NCI-H2171 treated with DMSO at 0.1 percent for 48 hours (cell line): ENCODE data around the gene FAM13C.
"Not testable (repeated sequence)": the region's sequence is repeated elsewhere in the genome, so short reads cannot be mapped to it uniquely, and the experiment has no call there.

Experiments used
- DNase-seq: peaks from one replicate; lab custom pipeline; 2025; lab: John Stamatoyannopoulos, UW

Gene FAM13C

DNA sequence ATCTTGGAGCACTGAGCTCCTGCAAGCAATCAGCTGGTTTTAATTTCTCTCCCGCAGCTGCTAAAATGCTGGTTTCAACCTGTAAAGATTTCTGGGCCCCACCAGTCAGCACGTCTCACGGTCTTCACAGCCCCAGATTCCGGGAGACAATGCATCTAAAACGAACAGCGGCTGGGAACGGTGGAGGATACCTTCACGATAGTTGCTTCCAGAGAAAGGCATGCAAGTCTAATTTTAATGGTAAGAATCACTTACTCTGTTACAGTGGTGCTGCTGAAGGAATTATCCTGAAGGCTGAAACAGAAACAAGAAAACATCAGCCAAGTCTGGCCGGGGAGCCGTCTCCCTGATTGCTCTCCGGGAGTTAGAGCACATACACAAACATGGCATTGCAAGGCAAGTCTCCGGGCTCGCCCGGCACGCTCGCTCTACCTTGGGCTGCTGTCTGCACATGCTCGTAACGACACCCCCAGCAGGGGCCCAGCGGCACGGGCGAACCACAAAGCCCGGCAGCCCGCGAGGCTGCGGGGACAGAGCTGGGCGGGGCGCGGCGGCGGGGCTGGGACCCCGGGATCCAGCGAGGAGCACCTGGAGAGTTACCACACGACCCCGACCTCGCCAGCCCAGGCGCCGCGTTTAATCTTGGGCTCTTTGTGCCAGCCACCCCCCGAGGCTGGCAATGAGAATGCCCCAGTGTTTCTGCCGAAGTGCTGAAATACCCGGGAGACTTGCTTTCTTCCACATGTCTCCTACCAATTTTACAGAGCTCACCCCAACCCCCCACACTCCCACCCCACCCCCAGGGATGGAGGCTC is at the start of gene FAM13C:
FAM13C (minus strand) TSS at position 406 of the 815 bp plus-strand sequence; CDS start at position 317, 89 bp downstream.
- peak; percentile 18 for DNase-seq

GRCh38 chr10:59405235-59405634 is 42.9 kb upstream of the FAM13C start:
- DNase-seq: no peak

DNA sequence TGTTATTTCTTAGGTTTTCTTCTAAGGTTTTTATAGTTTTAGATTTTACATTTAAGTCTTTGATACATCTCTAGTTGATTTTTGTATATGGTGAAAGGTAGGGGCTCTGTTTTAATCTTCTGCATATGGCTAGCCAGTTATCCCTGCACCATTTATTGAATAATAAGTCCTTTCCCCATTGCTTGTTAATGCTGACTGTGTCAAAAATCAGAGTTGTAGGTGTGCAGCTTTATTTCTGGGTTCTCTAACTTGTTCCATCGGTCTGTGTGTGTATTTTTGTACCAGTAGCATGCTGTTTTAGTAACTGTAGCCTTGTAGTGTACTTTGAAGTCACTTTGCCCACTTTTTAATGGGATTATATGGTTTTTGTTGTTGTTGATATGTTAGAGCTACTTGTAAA is 37.9 kb upstream of the FAM13C start:
- no peak for DNase-seq

GRCh38 chr10:59399329-59399728 is 37.0 kb upstream of the FAM13C start:
- not testable (repeated sequence) for DNase-seq

- DNase-seq: no peak
Measured at GRCh38 chr10:59397961-59398360, 35.6 kb upstream of the FAM13C start.

- DNase-seq: no peak
Measured at GRCh38 chr10:59395984-59396383, 33.6 kb upstream of the FAM13C start.

GRCh38 chr10:59393349-59393748 is 31.0 kb upstream of the FAM13C start:
- no peak for DNase-seq

- no peak for DNase-seq
Measured at GRCh38 chr10:59391060-59391459, 28.7 kb upstream of the FAM13C start.

GRCh38 chr10:59388671-59388976 is 26.3 kb upstream of the FAM13C start:
- DNase-seq: no peak

DNA sequence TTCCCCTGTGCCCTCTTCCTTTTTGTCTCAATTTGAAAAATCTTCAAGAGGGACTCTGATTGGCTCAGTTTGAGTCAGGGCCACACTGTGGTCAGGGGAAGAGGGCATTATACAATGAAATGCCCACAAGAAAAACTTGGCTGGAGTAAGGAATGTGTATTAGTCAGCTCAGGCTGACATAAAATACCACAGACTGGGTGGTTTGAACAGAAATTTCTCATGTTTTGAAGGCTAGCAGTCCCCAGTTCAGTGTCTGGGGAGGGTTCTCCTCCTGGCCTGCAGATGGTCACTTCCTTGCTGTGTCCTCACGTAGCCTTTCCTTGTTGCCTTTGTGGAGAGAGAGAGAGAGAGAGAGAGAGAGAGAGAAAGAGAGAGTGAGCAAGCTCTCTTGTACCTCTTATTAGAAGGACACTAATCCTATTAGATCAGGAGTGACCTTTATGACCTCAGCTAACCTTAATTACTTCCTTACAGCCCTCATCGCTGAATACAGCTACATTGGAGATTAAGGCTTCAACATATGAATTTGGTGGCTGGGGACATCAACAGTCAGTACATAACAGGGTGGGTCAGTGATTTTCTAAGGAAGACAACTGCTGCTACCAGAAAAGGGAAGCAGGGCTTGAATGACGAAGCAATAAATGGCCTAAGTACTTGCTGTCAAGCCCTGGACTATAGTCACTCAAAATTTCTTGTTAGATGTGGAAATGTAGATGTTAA is 25.8 kb upstream of the FAM13C start:
- DNase-seq: no peak

- no peak for DNase-seq
Measured at GRCh38 chr10:59384761-59385160, 22.4 kb upstream of the FAM13C start.

GRCh38 chr10:59383908-59384307 is 21.6 kb upstream of the FAM13C start:
- no peak for DNase-seq

DNA sequence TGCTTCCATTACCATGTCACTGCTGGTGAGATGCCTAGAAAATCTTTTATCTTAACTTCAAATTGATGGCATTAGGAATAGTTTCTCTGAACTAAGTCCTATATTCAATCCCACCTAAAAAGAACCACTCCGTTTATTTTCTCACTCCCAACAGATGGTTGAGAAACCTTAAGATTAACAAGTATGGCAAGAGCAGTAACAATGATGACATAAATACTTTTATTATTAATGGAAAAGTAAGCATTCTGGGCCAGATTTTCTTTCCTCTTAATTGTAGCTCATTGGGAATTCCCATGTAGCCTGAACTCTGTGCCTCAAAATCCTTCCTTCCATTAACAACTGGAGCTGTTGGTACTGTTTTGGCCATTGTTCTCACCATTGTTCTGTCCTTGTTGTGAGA is 21.1 kb upstream of the FAM13C start:
- DNase-seq: no peak

DNA sequence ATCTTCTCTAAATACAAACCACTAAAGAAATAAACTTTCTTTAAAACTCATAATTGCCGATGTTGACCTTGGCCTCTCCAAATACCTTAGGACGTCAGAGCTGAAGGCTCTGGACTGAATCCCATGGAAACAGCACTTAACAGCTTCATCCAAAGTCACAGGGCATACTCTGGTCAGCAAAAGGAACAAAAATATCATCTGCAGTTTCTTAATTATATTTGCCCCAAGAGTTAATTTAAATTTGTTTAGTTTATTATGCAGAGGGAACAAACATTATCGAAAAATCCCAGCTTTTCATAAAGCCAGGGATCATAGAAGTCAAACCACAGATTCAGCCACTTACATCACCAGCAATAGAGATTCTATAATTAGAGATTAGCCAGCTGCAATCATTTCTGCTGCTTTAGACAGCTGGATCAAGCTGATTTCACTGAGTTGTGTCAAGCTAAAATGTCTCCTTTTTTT is 20.5 kb upstream of the FAM13C start:
- DNase-seq: no peak

DNA sequence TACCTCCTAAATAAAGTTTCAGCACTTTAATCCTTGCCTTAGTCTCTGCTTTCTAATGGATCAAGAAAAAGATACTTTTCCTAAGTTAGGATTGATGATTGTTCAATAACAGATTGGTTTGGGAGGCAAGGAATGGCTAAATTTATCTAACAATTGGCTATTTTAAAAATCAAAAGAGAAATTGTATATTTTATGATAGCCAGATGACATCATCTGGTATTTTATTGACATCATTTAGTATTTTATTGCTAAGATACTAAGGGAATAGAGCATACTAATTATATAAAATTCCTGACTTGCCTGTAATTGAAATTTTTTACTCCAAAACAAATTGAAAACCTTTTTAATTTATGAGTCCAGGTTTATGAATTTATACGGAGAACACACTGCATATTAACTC is 19.3 kb upstream of the FAM13C start:
- no peak for DNase-seq

DNA sequence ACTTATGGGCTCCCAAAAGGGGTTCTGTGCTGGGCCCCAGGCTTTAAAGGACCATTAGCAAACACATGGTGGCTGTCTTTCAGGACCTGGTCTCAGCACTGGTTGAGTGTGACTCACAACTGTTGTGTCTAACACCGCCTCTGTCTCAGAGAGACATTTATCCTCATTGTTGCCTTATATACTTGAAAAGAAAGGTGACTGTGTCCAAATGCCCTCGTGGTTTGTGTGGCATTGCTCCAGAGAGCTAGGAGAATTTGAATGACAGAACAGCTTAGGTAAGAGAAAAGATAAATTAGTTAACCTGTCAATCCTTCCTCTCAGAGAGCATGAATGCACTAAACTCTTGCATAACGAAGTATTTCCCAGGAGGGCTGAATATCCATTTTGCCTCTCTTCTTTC is 14.5 kb upstream of the FAM13C start:
- no peak for DNase-seq

DNA sequence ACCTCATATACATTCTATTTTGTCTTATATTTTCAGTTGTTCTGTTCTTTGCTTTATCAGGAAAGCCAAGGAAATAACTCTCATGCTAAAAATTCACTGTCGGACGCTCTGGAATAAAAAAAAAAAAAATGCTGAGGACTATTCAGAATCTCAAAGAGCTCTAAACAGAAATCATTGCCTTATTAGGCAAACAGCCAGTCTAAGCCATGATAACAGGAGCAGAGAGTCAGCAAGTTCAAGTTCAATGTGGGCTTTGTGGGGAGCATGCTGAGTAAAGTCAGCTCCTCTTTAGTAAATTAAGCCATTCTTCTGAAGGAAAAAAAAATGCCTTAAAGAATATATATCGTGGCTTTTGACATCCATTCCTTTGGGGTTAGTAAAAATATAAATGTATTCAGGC is 13.6 kb upstream of the FAM13C start:
- DNase-seq: no peak

- no peak for DNase-seq
Measured at GRCh38 chr10:59374916-59375315, 12.6 kb upstream of the FAM13C start.

DNA sequence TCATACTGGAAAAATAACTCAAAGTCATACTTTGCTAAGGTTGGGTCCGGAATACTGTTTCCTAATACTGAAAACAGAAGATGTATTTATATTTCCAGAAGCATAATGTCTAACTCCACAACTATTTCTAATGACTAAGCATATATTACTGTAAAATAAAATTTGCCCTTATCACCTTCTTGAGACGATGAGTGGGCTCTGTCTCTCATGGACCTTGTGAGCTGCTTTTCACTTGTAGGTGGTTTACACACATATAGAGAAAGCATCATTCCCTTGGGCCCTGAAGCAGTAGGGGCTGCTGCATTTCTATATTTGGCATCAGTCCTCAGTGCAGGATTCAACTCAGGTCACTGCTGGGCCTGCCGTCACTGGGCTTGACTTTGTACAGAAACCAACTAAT is 10.7 kb upstream of the FAM13C start:
- DNase-seq: no peak

- DNase-seq: no peak
Measured at GRCh38 chr10:59372543-59372942, 10.2 kb upstream of the FAM13C start.

DNA sequence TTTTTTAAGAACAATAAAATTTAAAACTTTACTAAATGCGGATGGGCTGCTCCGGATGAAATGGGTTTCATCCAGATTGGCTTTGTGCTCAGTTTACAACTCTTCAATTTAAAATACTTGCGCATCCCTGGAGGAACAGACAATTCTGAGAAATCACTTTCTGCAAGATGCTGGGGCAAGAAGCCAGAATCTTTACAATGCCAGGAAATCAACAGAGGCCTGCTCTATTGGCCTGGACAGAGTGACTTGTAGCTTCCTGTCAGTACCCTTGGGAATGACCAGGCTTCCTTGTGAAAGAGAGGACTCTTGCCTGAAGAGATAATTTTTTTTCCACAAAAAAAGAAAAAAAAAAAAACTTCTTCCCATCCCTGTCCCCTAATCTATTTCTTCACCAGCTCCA is 3.9 kb upstream of the FAM13C start:
- DNase-seq: no peak

GRCh38 chr10:59363446-59363958 is 1.2 kb upstream of the FAM13C start:
- no peak for DNase-seq

- DNase-seq: no peak
Measured at GRCh38 chr10:59362959-59363381, 621 bp upstream of the FAM13C start.
